Central memory CD8-positive, alpha-beta T cell (primary cell): Measurements from ENCODE around the gene SNAPIN.
A peak's percentile ranks its signal among the peaks of the same experiment; 100 is the strongest.

Experiments used
- ATAC-seq: fragments of 150-1000 bp; cut with Tn5 transposase; replicated peaks from 2 replicates; pipeline ENCODE4 v1.10.0; 2022; ENCODE audit warnings: mild to moderate bottlenecking, moderate FRiP score, moderate number of reproducible peaks; ENCODE audit not compliant: poor library complexity, severe bottlenecking; ENCODE audit errors: extremely low read depth
- DNase-seq, 2 donors: peaks; one replicate each; pipeline ENCODE4 v3.0.0; 2021; ENCODE audit warnings: low spot score in 2 of 2
- H3K27ac Mint-ChIP-seq: one replicate; pipeline ENCODE4 v1.8.0; 2022; ENCODE audit warnings: low read depth, mild to moderate bottlenecking, moderate library complexity, mixed read lengths
- H3K27me3 Mint-ChIP-seq: one replicate; pipeline ENCODE4 v1.8.0; 2022; ENCODE audit warnings: mixed read lengths
- H3K36me3 Mint-ChIP-seq: one replicate; pipeline ENCODE4 v1.8.0; 2022; ENCODE audit warnings: mild to moderate bottlenecking, moderate library complexity, mixed read lengths; ENCODE audit not compliant: insufficient read depth
- H3K4me1 Mint-ChIP-seq: one replicate; pipeline ENCODE4 v1.8.0; 2022; ENCODE audit warnings: mixed read lengths
- H3K4me3 Mint-ChIP-seq: one replicate; pipeline ENCODE4 v1.8.0; 2022; ENCODE audit warnings: mild to moderate bottlenecking, moderate library complexity, mixed read lengths
- H3K9me3 Mint-ChIP-seq: one replicate; pipeline ENCODE4 v1.8.0; 2022; ENCODE audit warnings: mixed read lengths

The SNAPIN gene

GRCh38 chr1:153658400-153659174 is at the start of gene SNAPIN:
Gene SNAPIN, plus strand, starts transcription at chr1:153658703. Its CDS starts 41 bp downstream, at chr1:153658744.
- DNase-seq: peak; percentile 82 to 83

GRCh38 chr1:153608742-153609584 is 49.5 kb upstream of the SNAPIN start:
- peaks cover 5% of the 10 kb centered on the region for H3K36me3 Mint-ChIP-seq
- no peak overlapping the region for H3K4me3 Mint-ChIP-seq

More at GRCh38 chr1:153658400-153659174, at the start of gene SNAPIN:
- H3K4me3 Mint-ChIP-seq: peak within 1 kb of the TSS; percentile 91
- no peaks in the 10 kb centered on the region for H3K27me3 Mint-ChIP-seq
- peak within 1 kb of the TSS; percentile 84 for H3K27ac Mint-ChIP-seq
- peaks cover 9% of the 10 kb centered on the region for H3K4me1 Mint-ChIP-seq
- H3K36me3 Mint-ChIP-seq: peaks cover 34% of the 10 kb centered on the region
- H3K9me3 Mint-ChIP-seq: no peaks in the 10 kb centered on the region
- ATAC-seq: peak; percentile 97

GRCh38 chr1:153609585-153609907 is 49.0 kb upstream of the SNAPIN start:
- Mint-ChIP-seq H3K27ac (no peak overlapping the region), H3K4me1 (no peaks in the 10 kb centered on the region)

More at GRCh38 chr1:153608742-153609584, 49.5 kb upstream of the SNAPIN start:
- no peak overlapping the region for H3K27ac Mint-ChIP-seq
- no peaks in the 10 kb centered on the region for H3K9me3 Mint-ChIP-seq
- DNase-seq: no peak
- ATAC-seq: no peak
- H3K4me1 Mint-ChIP-seq: no peaks in the 10 kb centered on the region
- peaks cover 4% of the 10 kb centered on the region for H3K27me3 Mint-ChIP-seq

GRCh38 chr1:153610334-153610733 is 48.2 kb upstream of the SNAPIN start:
- no peak overlapping the region for H3K27ac Mint-ChIP-seq
- peaks cover 5% of the 10 kb centered on the region for H3K36me3 Mint-ChIP-seq
- H3K27me3 Mint-ChIP-seq: peaks cover 14% of the 10 kb centered on the region
- ATAC-seq: no peak
- no peak for DNase-seq
- no peaks in the 10 kb centered on the region for H3K4me1 Mint-ChIP-seq
- H3K9me3 Mint-ChIP-seq: no peaks in the 10 kb centered on the region
- H3K4me3 Mint-ChIP-seq: no peak overlapping the region

More at GRCh38 chr1:153609585-153609907, 49.0 kb upstream of the SNAPIN start:
- Mint-ChIP-seq H3K27me3 (peaks cover 10% of the 10 kb centered on the region), H3K4me3 (no peak overlapping the region), H3K36me3 (peaks cover 5% of the 10 kb centered on the region), H3K9me3 (no peaks in the 10 kb centered on the region)
- ATAC-seq (no peak), DNase-seq (no peak)

GRCh38 chr1:153610811-153611301 is 47.6 kb upstream of the SNAPIN start:
- H3K9me3 Mint-ChIP-seq: no peaks in the 10 kb centered on the region
- DNase-seq (no peak), ATAC-seq (no peak)
- H3K36me3 Mint-ChIP-seq: peaks cover 5% of the 10 kb centered on the region
- H3K4me1 Mint-ChIP-seq: no peaks in the 10 kb centered on the region
- no peak overlapping the region for H3K27ac Mint-ChIP-seq
- H3K4me3 Mint-ChIP-seq: no peak overlapping the region
- peaks cover 14% of the 10 kb centered on the region for H3K27me3 Mint-ChIP-seq

- Mint-ChIP-seq H3K36me3 (peaks cover 5% of the 10 kb centered on the region), H3K27ac (no peak overlapping the region), H3K27me3 (peaks cover 14% of the 10 kb centered on the region), H3K4me3 (no peak overlapping the region), H3K4me1 (no peaks in the 10 kb centered on the region), H3K9me3 (no peaks in the 10 kb centered on the region)
- DNase-seq: no peak
- no peak for ATAC-seq
Measured at GRCh38 chr1:153611356-153611755, 47.1 kb upstream of the SNAPIN start.

GRCh38 chr1:153612111-153612754 is 46.3 kb upstream of the SNAPIN start:
- Mint-ChIP-seq H3K4me3 (no peak overlapping the region), H3K27me3 (peaks cover 14% of the 10 kb centered on the region), H3K9me3 (no peaks in the 10 kb centered on the region), H3K27ac (no peak overlapping the region), H3K4me1 (no peaks in the 10 kb centered on the region), H3K36me3 (peaks cover 5% of the 10 kb centered on the region)
- DNase-seq (no peak), ATAC-seq (no peak)

GRCh38 chr1:153612755-153613331 is 45.7 kb upstream of the SNAPIN start, which contains the start of gene S100A16:
Gene S100A16, minus strand, starts transcription at chr1:153613137. Its CDS starts 4,986 bp downstream, at chr1:153608151.
- Mint-ChIP-seq H3K27ac (no peak within 1 kb of the TSS), H3K9me3 (no peaks in the 10 kb centered on the region), H3K4me1 (no peaks in the 10 kb centered on the region), H3K27me3 (peaks cover 14% of the 10 kb centered on the region), H3K36me3 (peaks cover 5% of the 10 kb centered on the region), H3K4me3 (no peak within 1 kb of the TSS)
- ATAC-seq (no peak), DNase-seq (no peak)

GRCh38 chr1:153613406-153613805 is 45.1 kb upstream of the SNAPIN start:
- H3K36me3 Mint-ChIP-seq: peaks cover 5% of the 10 kb centered on the region
- ATAC-seq (no peak), DNase-seq (no peak)
- H3K4me1 Mint-ChIP-seq: no peaks in the 10 kb centered on the region
- H3K27ac Mint-ChIP-seq: no peak overlapping the region
- no peak overlapping the region for H3K4me3 Mint-ChIP-seq
- H3K27me3 Mint-ChIP-seq: peaks cover 14% of the 10 kb centered on the region
- no peaks in the 10 kb centered on the region for H3K9me3 Mint-ChIP-seq

GRCh38 chr1:153614189-153614900 is 44.2 kb upstream of the SNAPIN start:
- Mint-ChIP-seq H3K27ac (no peak overlapping the region), H3K36me3 (peaks cover 5% of the 10 kb centered on the region), H3K4me3 (no peak overlapping the region), H3K4me1 (no peaks in the 10 kb centered on the region), H3K27me3 (peaks cover 14% of the 10 kb centered on the region), H3K9me3 (no peaks in the 10 kb centered on the region)
- DNase-seq (no peak), ATAC-seq (no peak)

GRCh38 chr1:153614906-153615305 is 43.6 kb upstream of the SNAPIN start:
- DNase-seq (no peak), ATAC-seq (no peak)
- Mint-ChIP-seq H3K4me3 (no peak overlapping the region), H3K9me3 (no peaks in the 10 kb centered on the region), H3K27ac (no peak overlapping the region), H3K4me1 (no peaks in the 10 kb centered on the region), H3K36me3 (peaks cover 5% of the 10 kb centered on the region), H3K27me3 (peaks cover 14% of the 10 kb centered on the region)
